ENCODE measurements around the gene SMC2.

DNA sequence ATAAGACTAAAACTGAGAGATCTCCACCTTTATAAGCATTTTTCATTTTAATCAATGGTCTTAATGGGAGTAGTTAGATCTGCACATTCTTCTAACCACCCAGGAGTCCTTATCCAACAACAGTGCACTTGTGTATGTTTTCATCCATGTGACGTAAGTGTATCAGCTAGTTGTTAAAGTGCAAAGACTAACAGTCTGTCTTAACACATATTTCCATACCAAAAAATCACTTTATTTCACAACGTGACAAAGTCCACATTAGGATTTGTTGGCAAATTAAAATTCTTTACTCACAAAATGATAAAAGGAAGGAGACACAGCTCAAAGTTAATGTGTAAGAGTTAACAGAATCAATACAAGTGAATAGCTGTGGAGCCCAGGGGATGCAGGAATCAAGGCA is 1.9 kb upstream of the SMC2 start:
- TF ChIP-seq, protein P1, sequence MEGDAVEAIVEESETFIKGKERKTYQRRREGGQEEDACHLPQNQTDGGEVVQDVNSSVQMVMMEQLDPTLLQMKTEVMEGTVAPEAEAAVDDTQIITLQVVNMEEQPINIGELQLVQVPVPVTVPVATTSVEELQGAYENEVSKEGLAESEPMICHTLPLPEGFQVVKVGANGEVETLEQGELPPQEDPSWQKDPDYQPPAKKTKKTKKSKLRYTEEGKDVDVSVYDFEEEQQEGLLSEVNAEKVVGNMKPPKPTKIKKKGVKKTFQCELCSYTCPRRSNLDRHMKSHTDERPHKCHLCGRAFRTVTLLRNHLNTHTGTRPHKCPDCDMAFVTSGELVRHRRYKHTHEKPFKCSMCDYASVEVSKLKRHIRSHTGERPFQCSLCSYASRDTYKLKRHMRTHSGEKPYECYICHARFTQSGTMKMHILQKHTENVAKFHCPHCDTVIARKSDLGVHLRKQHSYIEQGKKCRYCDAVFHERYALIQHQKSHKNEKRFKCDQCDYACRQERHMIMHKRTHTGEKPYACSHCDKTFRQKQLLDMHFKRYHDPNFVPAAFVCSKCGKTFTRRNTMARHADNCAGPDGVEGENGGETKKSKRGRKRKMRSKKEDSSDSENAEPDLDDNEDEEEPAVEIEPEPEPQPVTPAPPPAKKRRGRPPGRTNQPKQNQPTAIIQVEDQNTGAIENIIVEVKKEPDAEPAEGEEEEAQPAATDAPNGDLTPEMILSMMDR (IDR thresholded peaks at IDR 0.05; ENCODE audit: borderline replicate concordance, extremely low read depth, low read length, poor library complexity, severe bottlenecking), result no peak
- TF ChIP-seq EZH2 (IDR thresholded peaks at IDR 0.05; ENCODE audit: borderline replicate concordance, low read depth, low read length, severe bottlenecking), result no peak
